Colon (tissue), 2 donors: Measurements from ENCODE around the gene NPTX1.

Experiments used
- FAIRE-seq: peaks from 2 replicates; lab custom pipeline; 2012; peaks lifted over from hg19 to GRCh38; lab: Jason Lieb, UNC
- donor health status: control.
- donor health status: control.

The NPTX1 gene

GRCh38 chr17:80443916-80444643 lies 32.3 kb downstream of the NPTX1 start:
- no peak for FAIRE-seq

- no peak for FAIRE-seq
Observed at GRCh38 chr17:80443498-80443897, 32.9 kb downstream of the NPTX1 start.

GRCh38 chr17:80442764-80443163 lies 33.6 kb downstream of the NPTX1 start:
- no peak for FAIRE-seq

GRCh38 chr17:80442323-80442659 lies 34.1 kb downstream of the NPTX1 start:
- no peak for FAIRE-seq

GRCh38 chr17:80441598-80442322 lies 34.6 kb downstream of the NPTX1 start:
- FAIRE-seq, result no peak

- no peak for FAIRE-seq
Observed at GRCh38 chr17:80441133-80441578, 35.3 kb downstream of the NPTX1 start.

DNA sequence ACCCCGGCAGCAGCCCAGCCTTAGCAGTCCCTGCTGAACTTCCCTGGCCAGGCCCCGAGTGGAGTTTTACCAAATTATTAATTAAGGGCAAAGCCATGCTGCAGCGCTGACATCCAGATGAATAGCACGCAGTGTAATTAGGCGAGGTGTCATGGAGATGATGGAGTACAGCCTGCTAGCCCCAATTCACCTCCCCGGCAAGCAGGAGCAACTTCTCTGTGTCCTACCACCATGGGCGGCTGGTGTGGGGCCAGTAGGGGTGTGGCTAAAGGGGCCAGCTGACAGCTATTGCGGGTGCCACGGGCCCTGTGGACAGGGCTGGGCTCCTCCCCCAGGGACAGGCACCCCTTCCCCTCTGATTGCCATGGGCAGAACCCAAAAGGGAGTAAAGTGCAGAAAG lies 36.9 kb downstream of the NPTX1 start:
- FAIRE-seq, result no peak

- FAIRE-seq, result no peak
Observed at GRCh38 chr17:80438806-80439205, 37.6 kb downstream of the NPTX1 start.

- FAIRE-seq, result no peak
Observed at GRCh38 chr17:80437532-80437931, 38.9 kb downstream of the NPTX1 start.

DNA sequence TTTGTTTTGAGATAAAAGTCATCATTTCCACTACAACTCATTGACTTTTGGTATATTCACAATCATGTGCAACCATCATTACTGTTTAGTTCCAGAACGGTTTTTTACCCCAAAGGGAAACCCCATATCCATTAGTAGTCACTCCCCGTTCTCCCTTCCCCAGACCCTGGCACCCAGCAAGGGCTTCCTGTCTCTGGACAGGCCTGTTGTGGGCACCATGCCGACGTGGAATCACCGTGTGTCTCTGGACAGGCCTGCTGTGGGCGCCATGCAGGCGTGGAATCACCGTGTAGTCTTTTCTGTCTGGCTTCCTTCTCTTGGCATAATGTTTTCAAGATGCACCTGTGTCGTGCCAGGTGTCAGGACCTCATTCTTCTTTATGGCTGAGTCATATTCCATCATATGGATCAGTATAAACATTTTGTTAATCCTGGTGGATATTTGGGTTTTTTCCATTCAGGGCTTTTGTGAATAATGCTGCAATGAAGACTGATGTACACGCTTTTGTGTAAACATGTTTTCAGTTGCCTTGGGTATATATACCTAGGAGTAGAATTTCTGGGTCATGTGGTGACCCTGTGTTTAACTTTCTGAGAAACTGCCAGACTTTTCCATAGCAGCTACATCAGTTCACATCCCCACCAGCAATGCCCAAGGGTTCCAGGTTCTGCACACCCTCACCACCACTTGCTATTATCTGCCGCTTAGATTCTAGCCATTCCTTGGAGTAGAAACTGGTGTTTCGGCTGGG lies 42.3 kb downstream of the NPTX1 start:
- no peak for FAIRE-seq

GRCh38 chr17:80432961-80433550 lies 43.4 kb downstream of the NPTX1 start:
- no peak for FAIRE-seq

GRCh38 chr17:80432350-80432955 lies 44.0 kb downstream of the NPTX1 start:
- no peak for FAIRE-seq

- no peak for FAIRE-seq
Observed at GRCh38 chr17:80431246-80432195, 44.9 kb downstream of the NPTX1 start.

- no peak for FAIRE-seq
Observed at GRCh38 chr17:80430446-80431245, 45.8 kb downstream of the NPTX1 start.

DNA sequence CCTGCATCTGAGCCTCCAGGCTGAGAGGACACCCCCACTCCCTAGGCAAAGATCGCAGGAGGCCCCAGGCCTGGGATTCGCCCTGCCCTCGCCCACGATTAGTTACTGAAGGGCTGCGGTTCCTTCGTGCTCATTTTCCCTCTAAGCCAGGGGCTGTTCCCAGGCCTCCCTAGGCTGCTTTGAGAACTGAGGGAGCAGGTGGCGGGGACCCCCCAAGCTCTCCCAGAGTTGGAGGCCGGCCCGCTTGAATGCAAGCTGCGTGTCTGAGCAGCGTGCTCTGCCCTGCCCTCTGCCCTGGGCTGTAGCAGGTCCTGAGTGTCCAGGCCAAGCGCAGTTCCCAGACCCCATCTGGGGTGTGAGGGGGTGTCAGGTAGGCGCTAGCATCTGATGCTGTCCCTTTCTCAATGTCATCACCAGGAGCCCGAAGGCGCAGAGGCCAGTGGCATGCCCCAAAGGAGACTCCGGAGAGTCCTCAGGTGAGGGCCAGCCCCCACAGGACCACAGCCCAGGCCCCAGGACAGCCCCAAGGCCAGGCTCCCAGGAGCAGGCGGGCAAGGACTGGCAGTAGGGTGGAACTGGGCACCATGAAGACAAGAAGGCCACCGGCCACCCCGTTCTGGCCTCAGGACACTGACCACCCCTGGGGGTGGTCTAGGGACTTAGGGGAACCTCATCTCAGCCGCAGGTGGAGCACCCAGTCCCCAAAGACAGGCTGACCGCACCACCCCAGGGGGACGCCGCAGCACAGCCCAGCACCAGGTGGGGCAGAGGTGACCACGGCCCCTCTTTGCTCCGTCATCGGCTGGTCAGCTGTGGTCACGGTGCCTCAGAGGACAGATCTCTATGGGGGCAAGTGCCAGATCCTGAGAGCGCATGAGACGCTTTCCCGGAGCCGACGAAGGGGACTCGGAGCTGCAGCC lies 46.8 kb downstream of the NPTX1 start:
- no peak for FAIRE-seq

DNA sequence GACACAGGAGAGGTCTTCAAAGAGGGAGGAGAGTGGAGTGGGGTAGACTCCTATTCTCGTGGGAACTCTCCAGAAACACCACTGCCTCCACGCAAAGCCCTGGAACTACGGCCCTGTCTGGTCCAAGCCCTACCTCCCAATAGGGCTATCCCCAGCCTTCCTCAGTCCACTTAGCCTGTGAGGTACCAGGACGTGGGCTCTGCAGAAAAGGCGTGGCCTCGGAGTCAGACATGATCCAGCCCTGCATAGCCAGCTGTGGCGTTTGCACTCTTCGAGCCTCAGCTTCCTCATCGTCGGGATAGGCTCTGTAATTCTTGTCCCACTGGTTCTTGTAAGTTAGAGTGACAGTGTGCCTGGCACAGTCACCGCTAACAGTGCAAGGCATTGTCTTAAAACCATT lies 47.6 kb downstream of the NPTX1 start:
- FAIRE-seq, result no peak

DNA sequence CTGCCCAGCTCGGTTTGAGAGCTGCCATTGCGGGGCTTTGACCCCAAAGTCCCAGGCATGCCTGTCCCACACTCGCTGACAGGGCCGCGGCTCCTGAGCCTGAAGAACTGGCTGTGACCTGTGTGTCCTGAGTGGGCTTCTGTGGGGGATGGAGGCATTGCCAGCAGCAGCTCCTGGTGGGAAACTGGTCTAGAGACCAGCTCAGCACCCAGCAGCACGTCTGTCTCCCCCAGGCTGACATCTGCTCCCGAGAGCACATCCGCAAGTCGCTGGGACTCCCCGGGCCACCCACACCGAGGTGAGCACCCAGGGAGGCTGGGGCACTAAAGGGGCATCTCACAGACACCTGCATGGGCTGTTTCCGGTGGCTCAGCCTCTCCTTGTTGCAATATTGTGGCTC lies 48.0 kb downstream of the NPTX1 start:
- FAIRE-seq, result no peak

DNA sequence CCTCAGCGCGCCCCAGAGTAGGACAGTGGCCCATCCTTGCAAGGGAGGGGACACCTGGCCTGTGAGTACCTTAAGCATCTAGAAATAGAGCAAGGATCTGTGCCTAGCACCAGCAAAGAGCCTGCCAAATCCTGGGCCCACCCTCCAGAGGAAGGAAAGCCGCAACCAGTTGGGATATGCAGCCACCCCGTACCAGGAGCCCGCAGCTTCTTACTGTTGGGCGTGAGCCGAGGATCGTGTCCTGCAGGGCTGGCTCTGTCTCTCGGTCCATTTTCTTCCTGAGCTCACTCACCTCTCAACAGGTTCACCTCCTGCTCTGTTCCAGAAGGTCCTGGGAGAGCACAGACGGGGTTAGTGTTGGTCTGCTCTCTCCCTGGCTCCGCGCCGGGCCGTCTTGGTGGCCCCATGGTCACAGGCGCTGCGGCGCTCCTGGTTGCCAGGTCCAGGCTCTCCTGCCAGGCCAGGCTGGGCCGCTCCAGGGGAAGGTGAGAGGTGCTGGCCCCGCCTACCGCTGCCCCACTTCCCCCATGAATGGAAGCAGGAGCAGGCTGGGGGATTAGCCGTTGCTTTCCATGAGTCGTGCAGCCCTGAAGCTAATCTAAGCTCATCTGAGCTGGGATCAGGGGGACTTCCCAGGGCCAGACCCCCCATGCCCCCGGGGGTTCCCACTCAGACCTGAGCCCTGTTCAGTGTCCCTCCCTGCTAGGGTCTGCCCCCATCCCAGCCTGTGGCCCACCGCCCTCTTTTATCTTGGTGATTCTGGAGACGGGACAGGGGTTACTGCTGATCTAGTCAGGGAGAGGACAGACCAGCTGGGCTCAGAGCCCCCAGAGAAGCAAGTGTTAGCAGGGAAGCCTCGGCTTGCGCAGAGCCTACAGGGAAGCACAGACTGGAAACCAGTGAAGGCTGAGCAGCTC lies 48.8 kb downstream of the NPTX1 start:
- FAIRE-seq, result no peak
